ENCODE measurements around the gene PCDHA8. TPM values are rescaled to one million over a fixed set of nuclear protein-coding genes. Genes with fewer than 3 reads are reported as not detected.
"Not testable (repeated sequence)": the region's sequence is repeated elsewhere in the genome, so short reads cannot be mapped to it uniquely, and the experiment has no call there.

The PCDHA8 gene
- total RNA-seq, 1 experiment from 2014 or later: 0.10 TPM

GRCh38 chr5:140806834-140807775 is 33.9 kb upstream of the PCDHA8 start, which contains the start of gene PCDHA4:
TSS of gene PCDHA4 (plus strand) at chr5:140807068.
- intact Hi-C loops (cut with micrococcal nuclease; ENCODE audit: unreplicated experiment): loop anchor here (2.0 kb wide), 1 partner anchor 234 kb away; no protein-coding TSS in a partner anchor
- peaks cover 3% of the 10 kb centered on the region; the same call in 1 of the 2 replicates for H3K9me3 ChIP-seq (ENCODE audit: control insufficient read depth, insufficient read depth, low read depth, low read length)
- CTCF ChIA-PET: interaction anchor here (0.6 kb wide), 1 partner anchor 9 kb away, joined by 3 read pairs; no protein-coding TSS in a partner anchor
- DNase-seq (ENCODE audit: low read depth, low spot score) (no peak), ATAC-seq (peak; percentile 95)
- POLR2A ChIA-PET: no interaction called here
- in situ Hi-C loops (cut with HindIII; ENCODE audit: low pct_unique_long_range_greater_than_20kb, low sequenced_read_pairs): no loop called here
- H3K36me3 ChIP-seq (ENCODE audit: control insufficient read depth, insufficient read depth, low read length): no peaks in the 10 kb centered on the region
- no peak within 1 kb of the TSS for H3K27ac ChIP-seq (ENCODE audit: low read length)
- no TSS peak for BruUV-seq (replicated peaks)
- TF ChIP-seq REST (IDR thresholded peaks at IDR 0.05; ENCODE audit: insufficient read depth in 1 of 2, low read depth in 2 of 2, low read length in 1 of 2): no peak
- peak; percentile 79 for TF ChIP-seq CTCF (IDR thresholded peaks at IDR 0.05)
- peak within 1 kb of the TSS; percentile 54 to 61 for H3K4me3 ChIP-seq (ENCODE audit: low read depth in 2 of 2, low read length in 2 of 2)
- H3K27me3 ChIP-seq (ENCODE audit: control insufficient read depth, insufficient read depth, low read length): no peaks in the 10 kb centered on the region
- H3K4me1 ChIP-seq (ENCODE audit: control insufficient read depth, insufficient read depth, low read length): no peaks in the 10 kb centered on the region

GRCh38 chr5:140808241-140808888 is 32.6 kb upstream of the PCDHA8 start:
- POLR2A ChIA-PET; in situ Hi-C loops (cut with HindIII; ENCODE audit: low pct_unique_long_range_greater_than_20kb, low sequenced_read_pairs); H3K27ac ChIP-seq (ENCODE audit: low read length); H3K36me3 ChIP-seq (ENCODE audit: control insufficient read depth, insufficient read depth, low read length); H3K27me3 ChIP-seq (ENCODE audit: control insufficient read depth, insufficient read depth, low read length); H3K9me3 ChIP-seq (ENCODE audit: control insufficient read depth, insufficient read depth, low read depth, low read length); H3K4me3 ChIP-seq (ENCODE audit: low read depth in 2 of 2, low read length in 2 of 2); CTCF ChIA-PET; BruUV-seq (replicated peaks); DNase-seq (ENCODE audit: low read depth, low spot score); ATAC-seq; H3K4me1 ChIP-seq (ENCODE audit: control insufficient read depth, insufficient read depth, low read length); intact Hi-C loops (cut with micrococcal nuclease; ENCODE audit: unreplicated experiment): not testable (repeated sequence)

GRCh38 chr5:140808889-140809291 is 32.1 kb upstream of the PCDHA8 start:
- Histone ChIP-seq H3K4me3 (ENCODE audit: low read depth in 2 of 2, low read length in 2 of 2) (no peak overlapping the region), H3K9me3 (ENCODE audit: control insufficient read depth, insufficient read depth, low read depth, low read length) (peaks cover 3% of the 10 kb centered on the region; the same call in 1 of the 2 replicates), H3K4me1 (ENCODE audit: control insufficient read depth, insufficient read depth, low read length) (no peaks in the 10 kb centered on the region), H3K27me3 (ENCODE audit: control insufficient read depth, insufficient read depth, low read length) (no peaks in the 10 kb centered on the region), H3K36me3 (ENCODE audit: control insufficient read depth, insufficient read depth, low read length) (no peaks in the 10 kb centered on the region), H3K27ac (ENCODE audit: low read length) (no peak overlapping the region)
- CTCF ChIA-PET: no interaction called here
- no peak for DNase-seq (ENCODE audit: low read depth, low spot score)
- intact Hi-C loops (cut with micrococcal nuclease; ENCODE audit: unreplicated experiment) (no loop called here), in situ Hi-C loops (cut with HindIII; ENCODE audit: low pct_unique_long_range_greater_than_20kb, low sequenced_read_pairs) (no loop called here)
- BruUV-seq (replicated peaks): no TSS peak
- ATAC-seq: no peak
- POLR2A ChIA-PET: no interaction called here
- no peak for TF ChIP-seq POLR2AphosphoS5 (IDR thresholded peaks at IDR 0.05; ENCODE audit: low read depth, low read length)
- no peak for TF ChIP-seq TCF7L2 (IDR thresholded peaks at IDR 0.05; ENCODE audit: low read depth, low read length)
- TF ChIP-seq CTCF (IDR thresholded peaks at IDR 0.05): no peak
- no peak for TF ChIP-seq SIN3A (IDR thresholded peaks at IDR 0.05; ENCODE audit: borderline replicate concordance, insufficient read depth, low read depth, low read length)
- no peak for TF ChIP-seq REST (IDR thresholded peaks at IDR 0.05; ENCODE audit: insufficient read depth in 1 of 2, low read depth in 2 of 2, low read length in 1 of 2)
